GM12892 (cell line): ENCODE results near the gene TRIO.

Experiments used
- POLR2A ChIP-seq: IDR thresholded peaks from 2 replicates; pipeline ENCODE4 v1.6.1; 2011; ENCODE audit warnings: low read depth, low read length, control low read depth
- TAF1 ChIP-seq: IDR thresholded peaks from 2 replicates; pipeline ENCODE4 v1.6.1; 2011; ENCODE audit warnings: low read depth, mild to moderate bottlenecking, control low read depth, low read length, borderline replicate concordance

DNA sequence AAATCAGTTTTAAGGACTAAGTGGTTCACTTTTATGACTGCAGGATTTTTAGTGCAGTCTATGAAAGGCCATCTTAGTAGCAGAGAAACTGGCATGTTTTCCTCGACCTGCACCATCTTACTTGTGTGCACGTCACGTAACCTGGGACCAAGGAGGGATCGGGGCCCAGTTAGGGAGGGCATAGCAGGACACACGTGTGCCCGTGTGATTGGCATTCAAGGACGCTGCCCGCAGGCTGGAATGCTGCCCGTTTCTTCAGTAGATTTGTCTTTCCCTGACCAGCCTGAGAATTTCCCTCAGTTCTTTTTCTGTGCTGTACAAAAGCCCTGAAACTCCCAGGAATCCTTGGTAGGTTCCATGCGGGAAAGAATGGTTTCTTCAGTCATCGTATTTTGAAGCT, 196.3 kb downstream of the TRIO start:
- TF ChIP-seq TAF1 (no peak), POLR2A (no peak)
